HG03439 (cell line): ENCODE data around the gene TNNT1.
"Not testable (repeated sequence)": the region's sequence is repeated elsewhere in the genome, so short reads cannot be mapped to it uniquely, and the experiment has no call there.

Experiments used
- ATAC-seq: cut with Tn5 transposase; IDR thresholded peaks from one replicate; pipeline ENCODE4 v1.9.1; 2021; ENCODE audit warnings: mild to moderate bottlenecking, moderate library complexity; ENCODE audit not compliant: unreplicated experiment

Gene TNNT1

GRCh38 chr19:55112777-55113569, 36.0 kb downstream of the TNNT1 start:
- ATAC-seq = no peak

- ATAC-seq = no peak
Observed at GRCh38 chr19:55112246-55112776, 36.7 kb downstream of the TNNT1 start.

GRCh38 chr19:55111238-55111831, 37.7 kb downstream of the TNNT1 start:
- ATAC-seq = no peak

- ATAC-seq = no peak
Observed at GRCh38 chr19:55109527-55110291, 39.3 kb downstream of the TNNT1 start.

- not testable (repeated sequence) for ATAC-seq
Observed at GRCh38 chr19:55107252-55107651, 41.8 kb downstream of the TNNT1 start.

- ATAC-seq = no peak
Observed at GRCh38 chr19:55106591-55106990, 42.4 kb downstream of the TNNT1 start.

GRCh38 chr19:55105237-55105636, 43.8 kb downstream of the TNNT1 start:
- no peak for ATAC-seq

GRCh38 chr19:55103190-55103589, 45.8 kb downstream of the TNNT1 start:
- ATAC-seq = no peak

- no peak for ATAC-seq
Observed at GRCh38 chr19:55101261-55101660, 47.7 kb downstream of the TNNT1 start.

- no peak for ATAC-seq
Observed at GRCh38 chr19:55099557-55100506, 49.2 kb downstream of the TNNT1 start.

GRCh38 chr19:55098716-55099556, 50.1 kb downstream of the TNNT1 start:
- no peak for ATAC-seq

- ATAC-seq = no peak
Observed at GRCh38 chr19:55097864-55098715, 50.9 kb downstream of the TNNT1 start.

GRCh38 chr19:55096061-55096701, 52.8 kb downstream of the TNNT1 start:
- no peak for ATAC-seq

- ATAC-seq = no peak
Observed at GRCh38 chr19:55095260-55096060, 53.5 kb downstream of the TNNT1 start.

GRCh38 chr19:55094456-55095259, 54.3 kb downstream of the TNNT1 start:
- ATAC-seq = no peak
